HepG2 (cell line): ENCODE data around the gene ZKSCAN3. TPM values are rescaled to one million over a fixed set of nuclear protein-coding genes. Genes with fewer than 3 reads are reported as not detected.

ENCODE experiments used
- CHCHD3 ChIP-seq: sonication (generic); formaldehyde crosslinking; IDR thresholded peaks from 2 replicates; pipeline ENCODE4 v1.8.0; 2022; ENCODE audit warnings: mild to moderate bottlenecking, missing genetic modification reagents, moderate library complexity
- DNMT1 ChIP-seq: sonication (generic); formaldehyde crosslinking; IDR thresholded peaks from 2 replicates; pipeline ENCODE4 v1.5.1; 2020; ENCODE audit warnings: mild to moderate bottlenecking, missing genetic modification reagents
- ETV6 ChIP-seq: sonication (generic); formaldehyde crosslinking; conservative IDR thresholded peaks from 2 replicates; pipeline ENCODE4 v1.4.0; 2020; ENCODE audit warnings: missing genetic modification reagents
- GTF3A ChIP-seq: sonication (generic); formaldehyde crosslinking; conservative IDR thresholded peaks from 2 replicates; pipeline ENCODE4 v1.4.0; 2020; ENCODE audit warnings: mild to moderate bottlenecking, missing genetic modification reagents
- ISX ChIP-seq: sonication (generic); formaldehyde crosslinking; conservative IDR thresholded peaks from 2 replicates; pipeline ENCODE4 v1.5.0; 2020; ENCODE audit warnings: missing genetic modification reagents
- KDM3A ChIP-seq: IDR thresholded peaks from 2 replicates; pipeline ENCODE4 v1.6.1; 2018; ENCODE audit warnings: low read depth, missing compliant biosample characterization
- KDM6A ChIP-seq: IDR thresholded peaks from 2 replicates; pipeline ENCODE4 v1.6.1; 2016; ENCODE audit warnings: low read depth
- MAX ChIP-seq: IDR thresholded peaks from 2 replicates; pipeline ENCODE4 v1.6.1; 2012; ENCODE audit warnings: inconsistent platforms
- MXD3 ChIP-seq: IDR thresholded peaks from 2 replicates; pipeline ENCODE4 v1.6.1; 2016; ENCODE audit warnings: mild to moderate bottlenecking, missing biosample characterization, missing genetic modification reagents
- TBP ChIP-seq: sonication (generic); formaldehyde crosslinking; IDR thresholded peaks from 2 replicates; pipeline ENCODE4 v1.5.0; 2020; ENCODE audit warnings: missing genetic modification reagents
- THAP7 ChIP-seq: sonication (generic); formaldehyde crosslinking; IDR thresholded peaks from 2 replicates; pipeline ENCODE4 v1.8.1; 2023; ENCODE audit warnings: mild to moderate bottlenecking, missing genetic modification reagents
- TOPORS ChIP-seq: sonication (generic); formaldehyde crosslinking; IDR thresholded peaks from 2 replicates; pipeline ENCODE4 v1.8.0; 2023; ENCODE audit warnings: mild to moderate bottlenecking, missing genetic modification reagents
- ZBTB40 ChIP-seq, 2 experiments: fragments of 450-650 bp in 1 of 2; sonication (generic) in 1 of 2; formaldehyde crosslinking in 1 of 2; IDR thresholded peaks; 2 replicates each; pipeline versions ENCODE4 v1.6.1 to v1.8.0; 2016 to 2022; ENCODE audit warnings: antibody characterized with exemption in 1 of 2, mild to moderate bottlenecking in 1 of 2, missing genetic modification reagents in 1 of 2
- ZNF430 ChIP-seq: sonication (generic); formaldehyde crosslinking; IDR thresholded peaks from 2 replicates; pipeline ENCODE4 v1.9.0; 2021; ENCODE audit warnings: mild to moderate bottlenecking, missing genetic modification reagents
- ZNF543 ChIP-seq: sonication (generic); formaldehyde crosslinking; IDR thresholded peaks from 2 replicates; pipeline ENCODE4 v1.4.0; 2020; ENCODE audit warnings: mild to moderate bottlenecking, missing genetic modification reagents
- ZNF841 ChIP-seq: sonication (generic); formaldehyde crosslinking; IDR thresholded peaks from 2 replicates; pipeline ENCODE4 v1.8.1; 2023; ENCODE audit warnings: missing genetic modification reagents, borderline replicate concordance
- polyA plus RNA-seq, 8 experiments: library from polyadenylated mRNA; depleted of rRNA in 3 of 8; stranded (reverse) in 7 of 8; unstranded in 1 of 8; fragments of >200 nt; fragmentation: Illumina TruSeq in 4 of 8; extraction: Trizol in 4 of 8; gene quantifications; 2 replicates each; pipeline versions ENCODE4 v1.2.1 to v1.2.3, GENCODE V29; 2011 to 2016; ENCODE audit warnings: low read depth in 4 of 8, missing spikeins in 1 of 8, mixed read lengths in 1 of 8; ENCODE audit not compliant: insufficient read depth in 1 of 8
- total RNA-seq, 5 experiments: library from RNA; depleted of rRNA; stranded (reverse); fragments of >200 nt; fragmentation: Illumina TruSeq; extraction: Trizol; gene quantifications; 2 replicates each; pipeline ENCODE4 v1.2.3, GENCODE V29; 2016; ENCODE audit warnings: low read depth in 1 of 5

ZKSCAN3 gene
- total and polyA plus RNA-seq, 2 of the 13 experiments (the other 11 are each of a cell fraction or from before 2014, with no cell fraction given) = 3.3 to 7.4 TPM

- TF ChIP-seq ZNF841 (CRISPR knock-in tag) (peak; percentile 66; the same call in 1 of the 2 replicates), ETV6 (CRISPR knock-in tag) (no peak), DNMT1 (CRISPR knock-in tag) (no peak), TOPORS (CRISPR knock-in tag) (no peak), ZNF430 (CRISPR knock-in tag) (peak; percentile 82; the same call in 1 of the 2 replicates), KDM6A (no peak), MAX (peak; percentile 68), ISX (CRISPR knock-in tag) (no peak), ZNF543 (CRISPR knock-in tag) (peak; percentile 81), CHCHD3 (no peak), KDM3A (0 out of 2 replicates have a peak, but pooled peaks have one; percentile 59), THAP7 (CRISPR knock-in tag) (peak; percentile 91; the same call in 1 of the 2 replicates), MXD3 (CRISPR knock-in tag) (0 out of 2 replicates have a peak, but pooled peaks have one; percentile 55), ZBTB40 (IDR thresholded peaks at IDR 0.05) (no peak), ZBTB40 (CRISPR knock-in tag; IDR thresholded peaks at IDR 0.05) (peak; percentile 74; the same call in 1 of the 2 replicates), GTF3A (CRISPR knock-in tag) (no peak), TBP (CRISPR knock-in tag) (no peak)
Observed at GRCh38 chr6:28349892-28350737, at the start of gene ZKSCAN3 (continued).
